GM10266 (cell line): ENCODE results near the gene RNF214.

Experiments
- DNase-seq: peaks from one replicate; pipeline ENCODE4 v3.0.0; 2012; ENCODE audit errors: extremely low spot score
- CTCF ChIP-seq: IDR thresholded peaks from 2 replicates; pipeline ENCODE4 v1.5.1; 2012; ENCODE audit warnings: mild to moderate bottlenecking, low read depth; ENCODE audit not compliant: control insufficient read depth, insufficient read depth; ENCODE audit errors: missing control alignments

Gene RNF214

GRCh38 chr11:117187799-117188481 is 44.5 kb upstream of the RNF214 start:
- DNase-seq, result peak; percentile 7
- TF ChIP-seq CTCF, result no peak

GRCh38 chr11:117188620-117189081 is 43.8 kb upstream of the RNF214 start:
- no peak for TF ChIP-seq CTCF
- no peak for DNase-seq

- TF ChIP-seq CTCF, result no peak
- peak; percentile 50 for DNase-seq
Measured at GRCh38 chr11:117189191-117189940, 43.1 kb upstream of the RNF214 start.

GRCh38 chr11:117189941-117190544 is 42.4 kb upstream of the RNF214 start:
- no peak for DNase-seq
- no peak for TF ChIP-seq CTCF

GRCh38 chr11:117191680-117192400 is 40.6 kb upstream of the RNF214 start:
- no peak for DNase-seq
- no peak for TF ChIP-seq CTCF

- TF ChIP-seq CTCF, result no peak
Measured at GRCh38 chr11:117192401-117192875, 40.0 kb upstream of the RNF214 start.

More at GRCh38 chr11:117192401-117192875, 40.0 kb upstream of the RNF214 start:
- DNase-seq, result no peak
